Endothelial cell of umbilical vein (primary cell): Measurements from ENCODE around the gene SLC6A1. TPM values are rescaled to one million over a fixed set of nuclear protein-coding genes. Genes with fewer than 3 reads are reported as not detected.

Experiments
- BruUV-seq: library from RNA; stranded (reverse); fragments of 400-500 nt; replicated peaks from 2 replicates; lab custom pipeline; 2021; lab: Mats Ljungman, UMichigan
- CTCF ChIA-PET: fragments of 300-600, 350-600 bp; sonication (Branson Sonifier 250); formaldehyde crosslinking; loops from one replicate; lab custom pipeline; 2021; ENCODE audit warnings: antibody characterized with exemption, inconsistent platforms; lab: Charles Lee
- POLR2A ChIA-PET: fragments of 300-600, 350-600 bp; sonication (Branson Sonifier 250); formaldehyde crosslinking; loops from one replicate; lab custom pipeline; 2021; ENCODE audit warnings: antibody characterized with exemption, inconsistent platforms; lab: Charles Lee
- DNase-seq: peaks from one replicate; pipeline ENCODE4 v3.0.0-alpha.2; 2011; ENCODE audit warnings: low read depth, low spot score
- FAIRE-seq: peaks from 2 replicates; lab custom pipeline; 2011; peaks lifted over from hg19 to GRCh38; lab: Jason Lieb, UNC
- H2AFZ ChIP-seq: 2 replicates; pipeline ENCODE4 v1.6.0; 2012; ENCODE audit warnings: low read depth, low read length, control low read depth, inconsistent platforms
- H3K27ac ChIP-seq: 2 replicates; pipeline ENCODE4 v1.5.1; 2011; ENCODE audit warnings: low read depth, mild to moderate bottlenecking, control low read depth, low read length, moderate library complexity; ENCODE audit not compliant: insufficient read depth
- H3K27me3 ChIP-seq, 2 experiments: 2 replicates each; pipeline versions ENCODE4 v1.6.0 to v1.6.1; 2011; ENCODE audit warnings: low read length in 2 of 2, mixed read lengths in 1 of 2; ENCODE audit not compliant: control insufficient read depth in 2 of 2, insufficient read depth in 2 of 2
- H3K36me3 ChIP-seq, 2 experiments: 2 replicates in 1 of 2; 3 replicates in 1 of 2; pipeline ENCODE4 v1.5.1; 2011; ENCODE audit warnings: low read length in 2 of 2, mild to moderate bottlenecking in 1 of 2, moderate library complexity in 1 of 2; ENCODE audit not compliant: control insufficient read depth in 2 of 2, insufficient read depth in 2 of 2; ENCODE audit errors: extremely low read depth in 1 of 2
- H3K4me1 ChIP-seq: 3 replicates; pipeline ENCODE4 v1.5.1; 2011; ENCODE audit warnings: mild to moderate bottlenecking, low read length; ENCODE audit not compliant: control insufficient read depth, insufficient read depth; ENCODE audit errors: extremely low read depth
- H3K4me2 ChIP-seq: 2 replicates; pipeline ENCODE4 v1.6.1; 2011; ENCODE audit warnings: low read length, control low read depth, mixed read lengths; ENCODE audit not compliant: insufficient read depth
- H3K4me3 ChIP-seq, 3 experiments: fragments of 200-600 bp in 1 of 3; sonication (generic), shearing (Covaris generic) in 1 of 3; replicated peaks in 1 of 3; 2 replicates each; pipeline ENCODE4 v1.5.1; 2011 to 2016; ENCODE audit warnings: control low read depth in 3 of 3, low read length in 3 of 3, mild to moderate bottlenecking in 2 of 3, inconsistent platforms in 1 of 3, low read depth in 1 of 3, moderate library complexity in 1 of 3; ENCODE audit not compliant: insufficient read depth in 1 of 3
- H3K79me2 ChIP-seq: 2 replicates; pipeline ENCODE4 v1.6.0; 2012; ENCODE audit warnings: low read length, inconsistent platforms; ENCODE audit not compliant: control insufficient read depth, insufficient read depth
- H3K9ac ChIP-seq: replicated peaks from 2 replicates; pipeline ENCODE3; 2011; ENCODE audit warnings: low read length, control low read depth; ENCODE audit not compliant: insufficient read depth; ENCODE audit errors: extremely low read depth
- H3K9me1 ChIP-seq: replicated peaks from 3 replicates; pipeline ENCODE4 v1.6.0; 2011; ENCODE audit warnings: mild to moderate bottlenecking, low read length; ENCODE audit not compliant: control insufficient read depth, insufficient read depth; ENCODE audit errors: extremely low read depth
- H3K9me3 ChIP-seq: replicated peaks from 2 replicates; pipeline ENCODE4 v1.5.1; 2012; ENCODE audit warnings: low read length, inconsistent platforms; ENCODE audit not compliant: control insufficient read depth, insufficient read depth
- H4K20me1 ChIP-seq: replicated peaks from 2 replicates; pipeline ENCODE3; 2011; ENCODE audit warnings: mild to moderate bottlenecking, low read length; ENCODE audit not compliant: control insufficient read depth, insufficient read depth; ENCODE audit errors: extremely low read depth
- CTCF ChIP-seq, 2 donors: IDR thresholded peaks; 1 replicate in 1 of 2; 2 replicates in 1 of 2; pipeline ENCODE4 v1.5.1; 2011; ENCODE audit warnings: low read length in 2 of 2, mild to moderate bottlenecking in 2 of 2, moderate library complexity in 2 of 2, control low read depth in 1 of 2, inconsistent platforms in 1 of 2, low read depth in 1 of 2; ENCODE audit not compliant: insufficient read depth in 1 of 2; ENCODE audit errors: extremely low read depth in 1 of 2
- EZH2 ChIP-seq: IDR thresholded peaks from 2 replicates; pipeline ENCODE4 v1.6.1; 2012; ENCODE audit warnings: borderline replicate concordance, low read depth, mild to moderate bottlenecking, moderate library complexity, low read length, inconsistent platforms; ENCODE audit not compliant: severe bottlenecking
- FOS ChIP-seq: IDR thresholded peaks from 2 replicates; pipeline ENCODE4 v1.6.1; 2011; ENCODE audit warnings: mild to moderate bottlenecking, low read length, moderate library complexity, borderline replicate concordance; ENCODE audit not compliant: insufficient read depth
- GATA2 ChIP-seq: IDR thresholded peaks from 2 replicates; pipeline ENCODE4 v1.7.0; 2011; ENCODE audit warnings: low read depth, mild to moderate bottlenecking, moderate library complexity, mixed read lengths, low read length; ENCODE audit not compliant: insufficient read length, insufficient read depth
- JUN ChIP-seq: IDR thresholded peaks from 2 replicates; pipeline ENCODE4 v1.6.1; 2011; ENCODE audit warnings: borderline replicate concordance, low read depth; ENCODE audit not compliant: insufficient read length, insufficient read depth
- MAX ChIP-seq: IDR thresholded peaks from 2 replicates; pipeline ENCODE4 v1.6.1; 2011; ENCODE audit not compliant: insufficient read depth, insufficient read length
- MYC ChIP-seq: IDR thresholded peaks from one replicate; pipeline ENCODE4 v1.6.1; 2011; ENCODE audit warnings: mild to moderate bottlenecking, low read depth, low read length
- POLR2A ChIP-seq: IDR thresholded peaks from 2 replicates; pipeline ENCODE4 v1.6.1; 2012; ENCODE audit warnings: low read depth, mild to moderate bottlenecking, control low read depth, low read length
- POLR2AphosphoS5 ChIP-seq: IDR thresholded peaks from 2 replicates; pipeline ENCODE4 v1.6.1; 2012; ENCODE audit warnings: low read depth, mild to moderate bottlenecking, control low read depth, low read length, moderate library complexity; ENCODE audit not compliant: insufficient read depth
- dilution Hi-C: fragments of 300-500 bp; cut with MboI; formaldehyde crosslinking; loops from one replicate; pipeline ENCODE4 v1.15.0; 2019; ENCODE audit warnings: low sequenced_read_pairs; ENCODE audit not compliant: extremely low pct_ligation_motif_present
- intact Hi-C: fragments of 100-400 bp; cut with micrococcal nuclease; formaldehyde crosslinking; loops from one replicate; pipeline ENCODE4 v1.10.0; 2022
- polyA plus RNA-seq, 4 experiments: library from polyadenylated mRNA; depleted of rRNA in 3 of 4; stranded (reverse) in 3 of 4; unstranded in 1 of 4; fragments of >200 nt; gene quantifications; 2 replicates each; pipeline versions ENCODE4 v1.2.1 to v1.2.3, GENCODE V29; 2011 to 2012; ENCODE audit warnings: missing spikeins in 1 of 4
- total RNA-seq: library from RNA; stranded (reverse); gene quantifications from 2 replicates; pipeline ENCODE4 v1.2.3, GENCODE V29; 2021

The SLC6A1 gene
- total and polyA plus RNA-seq, 2 donors (not counting 3 experiments of a cell fraction or from before 2014, with no cell fraction given), result not detected

DNA sequence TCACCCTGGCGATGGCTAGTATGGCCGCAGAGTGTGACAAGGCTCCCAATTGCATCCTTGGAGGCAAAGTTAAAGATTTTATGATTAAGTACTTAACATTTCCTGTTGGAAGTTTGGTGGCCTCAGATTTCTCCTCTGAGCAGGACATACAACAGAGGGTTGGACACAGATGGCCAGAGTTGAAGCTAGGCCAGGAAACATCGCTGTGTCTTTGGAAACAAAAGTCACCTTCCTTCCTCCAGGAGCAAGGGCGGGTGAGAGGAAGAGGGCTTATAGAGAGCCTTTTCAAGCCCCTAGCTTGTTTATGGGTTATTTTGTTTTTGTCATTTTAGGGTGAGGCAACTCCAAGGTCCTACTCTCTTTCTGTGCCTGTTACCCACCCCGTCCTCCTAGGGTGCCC lies 24.2 kb downstream of the SLC6A1 start:
- H2AFZ ChIP-seq, result no peak overlapping the region
- H4K20me1 ChIP-seq, result no peaks in the 10 kb centered on the region
- dilution Hi-C loops (no loop called here), intact Hi-C loops (no loop called here)
- no peaks in the 10 kb centered on the region for H3K36me3 ChIP-seq
- TF ChIP-seq MYC (no peak), CTCF (IDR thresholded peaks at IDR 0.05; ENCODE audit: extremely low read depth in 1 of 2, insufficient read depth in 1 of 2, low read depth in 1 of 2, low read length in 2 of 2) (no peak), GATA2 (no peak), JUN (no peak), MAX (no peak), EZH2 (no peak), FOS (no peak), POLR2A (no peak), POLR2AphosphoS5 (no peak)
- H3K79me2 ChIP-seq, result no peaks in the 10 kb centered on the region
- H3K9me1 ChIP-seq, result no peaks in the 10 kb centered on the region
- no peak overlapping the region for H3K4me2 ChIP-seq
- H3K4me1 ChIP-seq, result peaks cover 11% of the 10 kb centered on the region
- POLR2A ChIA-PET, result no interaction called here
- no peak overlapping the region for H3K9ac ChIP-seq
- DNase-seq (no peak), FAIRE-seq (no peak)
- no peaks in the 10 kb centered on the region for H3K9me3 ChIP-seq
- CTCF ChIA-PET, result interaction anchor here (1.0 kb wide), 1 partner anchor 9 kb away, joined by 3 read pairs; no protein-coding TSS in a partner anchor
- H3K4me3 ChIP-seq, result no peak overlapping the region
- H3K27ac ChIP-seq, result no peak overlapping the region
- H3K27me3 ChIP-seq, result no peaks in the 10 kb centered on the region
- no TSS peak for BruUV-seq
